ENCODE data around the gene HNRNPH1.
"Not testable (repeated sequence)": the region's sequence is repeated elsewhere in the genome, so short reads cannot be mapped to it uniquely, and the experiment has no call there.

Gene HNRNPH1, protein sequence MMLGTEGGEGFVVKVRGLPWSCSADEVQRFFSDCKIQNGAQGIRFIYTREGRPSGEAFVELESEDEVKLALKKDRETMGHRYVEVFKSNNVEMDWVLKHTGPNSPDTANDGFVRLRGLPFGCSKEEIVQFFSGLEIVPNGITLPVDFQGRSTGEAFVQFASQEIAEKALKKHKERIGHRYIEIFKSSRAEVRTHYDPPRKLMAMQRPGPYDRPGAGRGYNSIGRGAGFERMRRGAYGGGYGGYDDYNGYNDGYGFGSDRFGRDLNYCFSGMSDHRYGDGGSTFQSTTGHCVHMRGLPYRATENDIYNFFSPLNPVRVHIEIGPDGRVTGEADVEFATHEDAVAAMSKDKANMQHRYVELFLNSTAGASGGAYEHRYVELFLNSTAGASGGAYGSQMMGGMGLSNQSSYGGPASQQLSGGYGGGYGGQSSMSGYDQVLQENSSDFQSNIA

DNA sequence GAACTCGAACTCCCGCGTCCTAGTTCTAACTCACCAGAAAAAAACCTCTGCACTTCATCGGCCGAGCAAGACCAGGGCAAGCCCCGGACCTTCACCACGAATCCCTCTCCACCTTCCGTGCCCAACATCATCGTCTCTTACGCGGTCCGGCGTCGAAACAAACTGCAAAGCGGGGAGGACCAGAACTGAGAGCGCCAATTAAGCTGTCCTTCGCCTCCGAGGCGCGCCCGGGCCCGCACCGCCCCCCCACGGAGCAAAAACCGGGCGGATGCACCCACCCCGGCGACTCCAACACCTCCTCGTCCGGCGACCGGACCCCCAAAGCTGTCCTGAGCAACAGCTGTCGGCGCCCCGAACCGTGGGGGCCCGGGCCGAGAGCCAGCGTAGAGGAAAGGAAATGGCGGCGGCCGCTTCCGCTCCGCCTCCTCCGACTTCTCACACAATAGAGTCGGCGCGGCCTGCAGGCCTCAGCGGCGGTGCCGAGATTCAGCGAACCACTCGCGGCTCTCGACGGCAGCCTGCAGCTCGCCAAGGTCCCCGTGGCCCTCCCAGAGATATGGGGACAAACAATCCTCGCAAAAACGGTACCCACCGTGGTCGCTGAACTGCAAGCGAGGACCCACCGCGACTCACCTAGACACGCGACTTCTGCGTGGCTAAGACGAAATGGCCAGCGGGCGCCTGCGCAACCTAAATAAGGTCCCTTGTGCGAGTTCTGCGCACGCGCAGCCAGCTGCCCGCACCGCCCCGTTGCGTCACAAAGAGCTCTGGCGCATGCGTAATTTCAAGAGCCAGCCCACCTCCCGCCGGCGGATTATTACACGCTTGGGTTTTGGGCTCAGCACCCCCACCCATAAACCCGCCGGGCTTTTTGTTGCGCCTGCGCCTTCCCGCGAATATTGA, at the start of gene HNRNPH1:
Gene HNRNPH1 (minus strand): TSS at position 669 of the 903 bp plus-strand sequence. CDS start 538 bp downstream, at position 131.
- no peak for FAIRE-seq

DNA sequence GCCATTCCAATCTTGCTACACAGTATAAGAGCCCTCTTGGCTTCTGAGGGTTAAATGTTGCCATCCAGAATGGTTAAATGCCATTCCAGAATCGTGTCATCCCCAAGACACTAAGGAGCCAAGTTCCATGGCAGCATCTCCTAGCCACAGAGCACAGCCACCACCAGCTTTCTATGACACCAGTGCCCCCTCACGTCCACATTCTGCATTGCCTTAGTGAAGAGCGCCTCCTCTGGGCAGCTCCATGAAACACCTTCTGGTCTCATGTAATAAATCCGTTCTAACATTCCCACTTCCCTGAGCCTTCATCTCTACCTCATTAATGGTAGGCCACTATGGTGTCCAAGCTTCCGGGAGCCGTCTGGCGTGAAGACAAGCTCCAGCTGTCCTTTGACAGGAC, 44.9 kb upstream of the HNRNPH1 start:
- FAIRE-seq, result no peak

GRCh38 chr5:179661647-179662046, 38.2 kb upstream of the HNRNPH1 start:
- FAIRE-seq, result not testable (repeated sequence)

DNA sequence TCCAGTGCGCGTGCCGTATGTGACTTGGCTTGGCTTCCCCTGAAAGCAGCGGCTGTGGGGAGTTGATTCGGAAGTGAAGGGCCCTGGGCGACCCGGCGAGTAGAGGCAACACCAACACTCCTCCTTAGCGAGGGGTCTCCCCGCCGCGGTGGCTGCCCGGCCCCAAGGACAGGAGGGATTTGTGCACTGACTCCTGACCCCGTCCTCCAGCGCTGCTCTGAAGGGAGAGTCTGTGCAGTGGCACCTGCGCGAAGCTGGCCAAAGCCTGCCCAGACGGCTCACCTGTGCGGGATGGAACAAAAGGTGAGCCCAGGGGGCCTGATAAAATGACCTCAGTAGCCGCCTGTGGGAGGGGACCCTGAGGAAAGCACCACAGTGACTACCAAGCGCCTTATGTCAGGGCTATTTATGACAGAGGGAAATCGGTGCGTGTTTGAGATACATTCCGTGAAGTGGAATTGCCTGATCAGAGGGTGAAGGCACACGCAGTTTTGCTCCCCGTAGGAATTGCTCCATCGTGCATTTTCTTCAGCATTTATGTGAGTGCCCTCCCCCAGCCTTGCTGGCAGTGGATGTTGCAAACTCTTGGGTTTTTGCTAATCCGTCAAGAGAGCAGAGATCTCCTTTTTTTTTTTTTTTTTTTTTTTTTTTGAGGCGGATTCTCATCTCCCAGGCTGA, 34.8 kb upstream of the HNRNPH1 start:
- not testable (repeated sequence) for FAIRE-seq

DNA sequence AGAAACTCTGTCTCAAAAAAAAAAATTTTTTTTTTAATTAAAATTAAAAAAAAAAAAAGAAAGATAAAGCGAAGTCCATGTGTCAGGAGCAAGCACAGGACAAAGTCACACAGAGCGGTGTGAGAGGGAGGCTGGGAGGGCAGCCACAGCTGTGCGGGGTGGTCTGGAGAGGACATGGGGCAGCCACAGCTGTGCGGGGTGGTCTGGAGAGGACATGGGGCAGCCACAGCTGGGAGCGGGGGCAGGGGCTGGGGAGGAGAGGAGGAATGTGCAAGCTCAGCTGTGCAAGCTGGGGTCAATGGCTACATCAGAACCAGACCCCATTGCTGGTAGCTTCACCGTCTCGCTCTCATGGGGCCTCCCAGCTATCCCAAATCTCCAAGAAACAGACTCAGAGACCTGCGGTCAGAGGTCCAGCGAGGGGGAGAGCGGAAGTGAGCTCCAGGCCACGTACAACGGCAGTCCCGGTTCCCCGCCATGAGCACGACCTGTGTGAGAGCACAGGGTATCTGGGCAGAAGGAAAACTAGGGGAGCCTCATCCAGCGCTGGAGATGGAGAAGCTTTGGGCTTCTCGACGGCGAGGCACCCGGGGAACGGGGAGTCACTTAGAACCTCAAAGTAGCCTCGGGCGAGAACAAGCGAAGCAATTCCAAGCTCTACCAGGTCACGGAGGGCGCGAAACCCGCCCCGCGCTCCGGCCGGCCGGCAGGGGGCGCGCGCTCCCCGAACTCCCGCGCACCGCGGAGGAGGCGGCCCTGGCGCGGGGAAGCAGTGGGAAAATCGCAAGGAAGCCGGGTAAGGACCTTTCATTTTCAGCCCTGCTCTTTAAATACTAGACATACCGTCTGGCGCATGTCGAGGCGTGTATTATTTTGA, 34.1 kb upstream of the HNRNPH1 start:
- FAIRE-seq, result not testable (repeated sequence)

DNA sequence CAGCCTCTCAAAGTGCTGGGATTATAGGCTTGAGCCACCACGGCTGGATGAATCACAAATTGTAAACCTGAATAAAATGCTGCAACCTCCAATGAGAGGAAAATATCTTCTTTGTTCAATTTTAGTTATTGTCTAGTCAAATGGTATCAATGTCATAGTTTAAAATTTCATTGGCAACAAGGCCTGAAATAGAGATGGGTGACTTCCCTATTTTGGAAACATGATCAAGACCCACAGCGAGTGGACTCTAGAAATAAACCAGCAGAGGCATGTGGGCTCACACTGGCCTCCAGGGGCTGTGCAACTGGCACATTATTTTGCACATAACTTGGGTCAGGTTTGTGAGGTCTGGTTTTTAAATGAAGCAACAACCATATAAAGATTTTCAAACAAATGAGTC, 29.7 kb upstream of the HNRNPH1 start:
- FAIRE-seq, result not testable (repeated sequence)

GRCh38 chr5:179650245-179650644, 26.8 kb upstream of the HNRNPH1 start:
- FAIRE-seq, result not testable (repeated sequence)

GRCh38 chr5:179649166-179649703, 25.8 kb upstream of the HNRNPH1 start:
- not testable (repeated sequence) for FAIRE-seq

GRCh38 chr5:179648410-179648809, 24.9 kb upstream of the HNRNPH1 start:
- no peak for FAIRE-seq

- FAIRE-seq, result not testable (repeated sequence)
These were observed 21.3 kb upstream of the HNRNPH1 start for GRCh38 chr5:179644766-179645165.

- not testable (repeated sequence) for FAIRE-seq
These were observed 19.9 kb upstream of the HNRNPH1 start for GRCh38 chr5:179643141-179643920.

GRCh38 chr5:179642626-179643025, 19.2 kb upstream of the HNRNPH1 start:
- not testable (repeated sequence) for FAIRE-seq

- not testable (repeated sequence) for FAIRE-seq
These were observed 18.3 kb upstream of the HNRNPH1 start for GRCh38 chr5:179641745-179642144.

- not testable (repeated sequence) for FAIRE-seq
These were observed 15.8 kb upstream of the HNRNPH1 start for GRCh38 chr5:179639296-179639695.

DNA sequence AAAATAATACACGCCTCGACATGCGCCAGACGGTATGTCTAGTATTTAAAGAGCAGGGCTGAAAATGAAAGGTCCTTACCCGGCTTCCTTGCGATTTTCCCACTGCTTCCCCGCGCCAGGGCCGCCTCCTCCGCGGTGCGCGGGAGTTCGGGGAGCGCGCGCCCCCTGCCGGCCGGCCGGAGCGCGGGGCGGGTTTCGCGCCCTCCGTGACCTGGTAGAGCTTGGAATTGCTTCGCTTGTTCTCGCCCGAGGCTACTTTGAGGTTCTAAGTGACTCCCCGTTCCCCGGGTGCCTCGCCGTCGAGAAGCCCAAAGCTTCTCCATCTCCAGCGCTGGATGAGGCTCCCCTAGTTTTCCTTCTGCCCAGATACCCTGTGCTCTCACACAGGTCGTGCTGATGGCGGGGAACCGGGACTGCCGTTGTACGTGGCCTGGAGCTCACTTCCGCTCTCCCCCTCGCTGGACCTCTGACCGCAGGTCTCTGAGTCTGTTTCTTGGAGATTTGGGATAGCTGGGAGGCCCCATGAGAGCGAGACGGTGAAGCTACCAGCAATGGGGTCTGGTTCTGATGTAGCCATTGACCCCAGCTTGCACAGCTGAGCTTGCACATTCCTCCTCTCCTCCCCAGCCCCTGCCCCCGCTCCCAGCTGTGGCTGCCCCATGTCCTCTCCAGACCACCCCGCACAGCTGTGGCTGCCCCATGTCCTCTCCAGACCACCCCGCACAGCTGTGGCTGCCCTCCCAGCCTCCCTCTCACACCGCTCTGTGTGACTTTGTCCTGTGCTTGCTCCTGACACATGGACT, 11.1 kb upstream of the HNRNPH1 start:
- not testable (repeated sequence) for FAIRE-seq

DNA sequence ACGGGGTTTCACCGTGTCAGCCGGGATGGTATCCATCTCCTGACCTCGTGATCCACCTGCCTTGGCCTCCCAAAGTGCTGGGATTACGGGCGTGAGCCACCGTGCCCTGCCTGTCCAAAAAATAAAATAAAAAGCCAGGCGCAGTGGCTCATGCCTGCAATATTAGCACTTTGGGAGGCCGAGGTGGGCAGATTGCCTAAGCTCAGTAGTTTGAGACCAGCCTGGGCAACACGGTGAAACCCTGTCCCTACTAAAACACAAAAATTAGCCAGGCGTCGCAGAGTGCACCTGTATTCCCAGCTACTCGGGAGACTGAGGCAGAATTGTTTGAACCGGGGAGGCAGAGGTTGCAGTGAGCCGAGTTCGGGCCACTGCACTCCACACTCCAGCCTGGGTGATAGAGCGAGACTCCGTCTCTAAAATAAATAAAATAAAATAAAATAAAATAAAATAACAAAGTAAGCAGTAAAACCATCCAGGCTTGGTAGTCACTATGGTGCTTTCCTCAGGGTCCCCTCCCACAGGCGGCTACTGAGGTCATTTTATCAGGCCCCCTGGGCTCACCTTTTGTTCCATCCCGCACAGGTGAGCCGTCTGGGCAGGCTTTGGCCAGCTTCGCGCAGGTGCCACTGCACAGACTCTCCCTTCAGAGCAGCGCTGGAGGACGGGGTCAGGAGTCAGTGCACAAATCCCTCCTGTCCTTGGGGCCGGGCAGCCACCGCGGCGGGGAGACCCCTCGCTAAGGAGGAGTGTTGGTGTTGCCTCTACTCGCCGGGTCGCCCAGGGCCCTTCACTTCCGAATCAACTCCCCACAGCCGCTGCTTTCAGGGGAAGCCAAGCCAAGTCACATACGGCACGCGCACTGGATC, 10.3 kb upstream of the HNRNPH1 start:
- FAIRE-seq, result not testable (repeated sequence)

DNA sequence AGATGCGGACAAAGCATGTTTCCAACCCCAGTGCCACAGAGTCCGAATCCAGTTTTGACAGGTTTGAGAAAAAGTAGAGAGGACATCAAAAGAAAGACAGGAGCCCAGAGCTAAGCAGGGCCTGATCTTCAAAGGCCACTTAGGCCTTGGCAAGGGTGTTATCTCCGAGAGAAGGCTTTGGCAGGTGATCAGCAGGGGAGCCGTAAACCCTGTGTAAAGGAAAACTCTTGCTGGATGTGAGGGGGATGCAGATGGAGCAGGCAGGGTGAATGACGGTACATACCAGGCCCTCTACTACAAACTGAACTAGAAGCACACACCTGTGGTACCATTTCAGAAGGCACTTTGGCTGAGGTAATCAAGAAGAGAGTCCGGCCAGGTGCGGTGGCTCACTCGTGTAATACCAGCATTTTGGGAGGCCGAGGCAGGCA, 1.4 kb upstream of the HNRNPH1 start:
- FAIRE-seq, result no peak

DNA sequence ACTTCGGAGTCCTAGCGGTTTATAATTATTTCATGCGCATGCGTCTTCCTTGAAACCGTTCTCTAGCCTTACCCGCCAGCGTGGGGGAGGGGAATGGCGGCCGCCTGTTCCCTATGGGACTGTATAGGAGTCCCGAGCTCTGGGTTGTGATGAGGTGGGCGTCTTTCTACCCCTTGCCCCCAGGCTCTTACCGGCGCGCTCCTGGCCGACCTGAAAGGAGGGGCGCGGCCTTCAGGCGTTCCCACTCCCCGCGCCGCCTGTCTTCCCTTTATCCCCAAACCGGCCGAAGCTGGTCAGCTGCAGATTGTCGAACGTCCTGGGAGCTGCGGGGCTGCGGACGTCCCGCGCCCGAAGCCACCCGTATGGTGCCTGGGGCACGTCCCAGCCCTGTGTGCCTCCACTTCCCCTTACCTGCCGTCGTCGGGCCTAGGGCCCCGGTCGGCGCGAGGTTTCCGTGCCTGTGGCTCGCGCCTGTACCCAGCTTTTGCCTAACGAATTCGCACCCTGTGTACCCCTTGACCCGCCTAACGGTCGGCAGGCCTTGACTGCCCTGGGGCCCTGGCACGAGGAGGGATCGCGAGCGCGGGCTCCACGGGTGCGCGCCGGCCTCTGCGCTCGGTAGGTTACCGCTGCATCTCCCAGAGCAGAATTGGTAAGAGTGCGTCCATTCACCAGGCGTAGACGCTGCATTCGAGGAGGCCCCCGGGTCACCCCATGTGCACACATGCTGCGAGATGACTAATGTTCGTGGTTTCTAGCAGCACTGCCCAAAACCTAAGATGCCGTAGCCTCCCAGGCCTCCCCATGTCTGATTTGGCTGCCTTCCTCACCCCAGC, 653 bp upstream of the HNRNPH1 start:
- FAIRE-seq, result peak; percentile 94
